ENCODE measurements around the gene MACC1. TPM values are rescaled to one million over a fixed set of nuclear protein-coding genes. Genes with fewer than 3 reads are reported as not detected.
"Not testable (repeated sequence)": the region's sequence is repeated elsewhere in the genome, so short reads cannot be mapped to it uniquely, and the experiment has no call there.

MACC1 gene
- total and polyA plus RNA-seq, 2 experiments from 2014 or later: 3.4 to 13.4 TPM

- H3K36me3 Mint-ChIP-seq (ENCODE audit: low read depth): peaks cover 16% of the 10 kb centered on the region
- H3K4me1 ChIP-seq (ENCODE audit: insufficient read depth): peaks cover 39% of the 10 kb centered on the region
- H4K20me1 ChIP-seq (replicated peaks; ENCODE audit: insufficient read depth); H2AFZ ChIP-seq; H3K27ac Mint-ChIP-seq; H3K27me3 Mint-ChIP-seq (ENCODE audit: insufficient read depth, low read depth, poor library complexity); H3K9me3 Mint-ChIP-seq; H3K4me3 Mint-ChIP-seq; H3K36me3 ChIP-seq (ENCODE audit: insufficient read depth); H3K27me3 ChIP-seq (ENCODE audit: insufficient read depth); H3K9me2 ChIP-seq (ENCODE audit: insufficient read depth); H3F3A ChIP-seq (replicated peaks; ENCODE audit: low read depth): not testable (repeated sequence)
- DNase-seq (ENCODE audit: low spot score) (peak; percentile 77), ATAC-seq (peak; percentile 22)
- H3K79me2 ChIP-seq (replicated peaks; ENCODE audit: insufficient read depth): peaks cover 35% of the 10 kb centered on the region
- peak overlapping the region; percentile 99 for H3K27ac ChIP-seq (ENCODE audit: low read depth)
- peaks cover 35% of the 10 kb centered on the region for H3K4me1 Mint-ChIP-seq
- peak overlapping the region; percentile 81 for H3K4me2 ChIP-seq
- H3K4me3 ChIP-seq: peak overlapping the region; percentile 66; the same call in 1 of the 2 replicates
- TF ChIP-seq POLR2AphosphoS5 (IDR thresholded peaks at IDR 0.05; ENCODE audit: low read depth) (peak; percentile 29; the same call in 1 of the 2 replicates), CREB1 (CRISPR knock-in tag; IDR thresholded peaks at IDR 0.05; ENCODE audit: low read depth) (0 out of 2 replicates have a peak, but pooled peaks have one; percentile 11), NANOG (IDR thresholded peaks at IDR 0.05; ENCODE audit: borderline replicate concordance) (peak; percentile 98), ETS1 (IDR thresholded peaks at IDR 0.05) (0 out of 2 replicates have a peak, but pooled peaks have one; percentile 19)
These were observed 91.1 kb downstream of the MACC1 start for GRCh38 chr7:20126060-20126459.

- ATAC-seq (peak; percentile 24; the same call in 2 of the 3 replicates), DNase-seq (ENCODE audit: low spot score) (peak; percentile 35)
- Histone ChIP-seq H3K79me2 (replicated peaks; ENCODE audit: insufficient read depth) (peaks cover 48% of the 10 kb centered on the region), H3K4me2 (peak overlapping the region; percentile 81), H3K4me3 (peak overlapping the region; percentile 66), H3K4me1 (ENCODE audit: insufficient read depth) (peaks cover 43% of the 10 kb centered on the region), H3K27ac (ENCODE audit: low read depth) (peak overlapping the region; percentile 99)
- not testable (repeated sequence) for H3F3A ChIP-seq (replicated peaks; ENCODE audit: low read depth); H3K27me3 Mint-ChIP-seq (ENCODE audit: insufficient read depth, low read depth, poor library complexity); H3K36me3 ChIP-seq (ENCODE audit: insufficient read depth); H3K9me2 ChIP-seq (ENCODE audit: insufficient read depth); H2AFZ ChIP-seq; H4K20me1 ChIP-seq (replicated peaks; ENCODE audit: insufficient read depth); H3K27me3 ChIP-seq (ENCODE audit: insufficient read depth); H3K9me3 Mint-ChIP-seq; H3K27ac Mint-ChIP-seq; H3K4me3 Mint-ChIP-seq
- Mint-ChIP-seq H3K4me1 (peaks cover 33% of the 10 kb centered on the region), H3K36me3 (ENCODE audit: low read depth) (peaks cover 21% of the 10 kb centered on the region)
- TF ChIP-seq CTCF (conservative IDR thresholded peaks at IDR 0.05; ENCODE audit: low read depth in 2 of 2) (peak; percentile 25 to 35; a peak in 3 of 4 replicates), POLR2AphosphoS5 (IDR thresholded peaks at IDR 0.05; ENCODE audit: low read depth) (peak; percentile 55)
These were observed 93.1 kb downstream of the MACC1 start for GRCh38 chr7:20124087-20124486.

- not testable (repeated sequence) for H3F3A ChIP-seq (replicated peaks; ENCODE audit: low read depth); H3K9me3 Mint-ChIP-seq; DNase-seq (ENCODE audit: low spot score); H3K27me3 ChIP-seq (ENCODE audit: insufficient read depth); H3K27ac Mint-ChIP-seq; H3K27me3 Mint-ChIP-seq (ENCODE audit: insufficient read depth, low read depth, poor library complexity); H2AFZ ChIP-seq; H3K4me3 Mint-ChIP-seq; H4K20me1 ChIP-seq (replicated peaks; ENCODE audit: insufficient read depth); H3K9me2 ChIP-seq (ENCODE audit: insufficient read depth); ATAC-seq; H3K36me3 ChIP-seq (ENCODE audit: insufficient read depth)
- Histone ChIP-seq H3K4me3 (peak overlapping the region; percentile 66), H3K79me2 (replicated peaks; ENCODE audit: insufficient read depth) (peaks cover 61% of the 10 kb centered on the region), H3K4me1 (ENCODE audit: insufficient read depth) (peaks cover 43% of the 10 kb centered on the region), H3K27ac (ENCODE audit: low read depth) (peak overlapping the region; percentile 99), H3K4me2 (peak overlapping the region; percentile 81)
- H3K4me1 Mint-ChIP-seq: peaks cover 27% of the 10 kb centered on the region
- H3K36me3 Mint-ChIP-seq (ENCODE audit: low read depth): peaks cover 25% of the 10 kb centered on the region
- peak; percentile 61 for TF ChIP-seq POLR2AphosphoS5 (IDR thresholded peaks at IDR 0.05; ENCODE audit: low read depth)
These were observed 94.4 kb downstream of the MACC1 start for GRCh38 chr7:20122653-20123316.

Data from GM23338 (cell line).